DND-41 (cell line): ENCODE measurements around the gene PTGR2.
"Not testable (repeated sequence)": the region's sequence is repeated elsewhere in the genome, so short reads cannot be mapped to it uniquely, and the experiment has no call there.

Experiments
- ATAC-seq: fragments of 200-7000 bp; cut with Tn5 transposase; 3 replicates; pipeline ENCODE4 v1.9.1; 2021; ENCODE audit warnings: low read depth; ENCODE audit not compliant: insufficient read depth
- DNase-seq: peaks from one replicate; pipeline ENCODE4 v3.0.0-alpha.2; 2020
- H2AFZ ChIP-seq: 2 replicates; pipeline ENCODE4 v1.6.0; 2012; ENCODE audit warnings: low read depth, low read length
- H3K27ac ChIP-seq: 2 replicates; pipeline ENCODE4 v1.5.1; 2012; ENCODE audit warnings: low read length, inconsistent platforms
- H3K27me3 ChIP-seq: fragments of 200-600 bp; sonication (generic); 2 replicates; pipeline ENCODE4 v1.6.0; 2012; ENCODE audit warnings: low read length, mild to moderate bottlenecking, inconsistent platforms; ENCODE audit not compliant: insufficient read depth, poor library complexity
- H3K36me3 ChIP-seq: 2 replicates; pipeline ENCODE4 v1.5.1; 2012; ENCODE audit warnings: low read length, inconsistent platforms; ENCODE audit not compliant: insufficient read depth
- H3K4me1 ChIP-seq: 2 replicates; pipeline ENCODE4 v1.5.1; 2012; ENCODE audit warnings: mild to moderate bottlenecking, low read length; ENCODE audit not compliant: insufficient read depth
- H3K4me2 ChIP-seq: 2 replicates; pipeline ENCODE4 v1.6.0; 2012; ENCODE audit warnings: mild to moderate bottlenecking, moderate library complexity, low read length, inconsistent platforms; ENCODE audit not compliant: insufficient read depth
- H3K4me3 ChIP-seq, 2 experiments: fragments of 200-600 bp in 1 of 2; shearing (Covaris generic) in 1 of 2; 2 replicates each; pipeline ENCODE4 v1.5.1; 2012 to 2016; ENCODE audit warnings: inconsistent platforms in 2 of 2, low read length in 2 of 2, mild to moderate bottlenecking in 2 of 2, low read depth in 1 of 2, moderate library complexity in 1 of 2
- H3K79me2 ChIP-seq: 2 replicates; pipeline ENCODE4 v1.6.0; 2012; ENCODE audit warnings: low read length, inconsistent platforms; ENCODE audit not compliant: insufficient read depth
- H3K9ac ChIP-seq: 2 replicates; pipeline ENCODE4 v1.6.0; 2012; ENCODE audit warnings: low read depth, mild to moderate bottlenecking, inconsistent platforms, low read length, moderate library complexity
- H3K9me3 ChIP-seq: 2 replicates; pipeline ENCODE4 v1.5.1; 2012; ENCODE audit warnings: low read length, moderate library complexity, mild to moderate bottlenecking, inconsistent platforms; ENCODE audit not compliant: insufficient read depth, severe bottlenecking
- H4K20me1 ChIP-seq: 2 replicates; pipeline ENCODE4 v1.6.0; 2012; ENCODE audit warnings: low read length; ENCODE audit not compliant: insufficient read depth
- CTCF ChIP-seq: IDR thresholded peaks from 2 replicates; pipeline ENCODE4 v1.5.1; 2012; ENCODE audit warnings: borderline replicate concordance, low read length, moderate library complexity, mild to moderate bottlenecking; ENCODE audit not compliant: poor library complexity, severe bottlenecking; ENCODE audit errors: extremely low read depth
- EZH2 ChIP-seq: IDR thresholded peaks from 3 replicates; pipeline ENCODE4 v1.6.1; 2012; ENCODE audit warnings: borderline replicate concordance, low read depth, mild to moderate bottlenecking, moderate library complexity, low read length, inconsistent platforms; ENCODE audit not compliant: severe bottlenecking

PTGR2 gene

GRCh38 chr14:73865534-73866113 lies 14.0 kb downstream of the PTGR2 start:
- ATAC-seq (no peak), DNase-seq (no peak)
- H2AFZ ChIP-seq: no peak overlapping the region
- peaks cover 14% of the 10 kb centered on the region; the same call in 1 of the 2 replicates for H3K36me3 ChIP-seq
- H3K4me1 ChIP-seq: no peaks in the 10 kb centered on the region
- TF ChIP-seq EZH2 (no peak), CTCF (no peak)
- no peaks in the 10 kb centered on the region for H3K27me3 ChIP-seq
- no peak overlapping the region for H3K27ac ChIP-seq
- no peaks in the 10 kb centered on the region for H4K20me1 ChIP-seq
- no peak overlapping the region for H3K9ac ChIP-seq
- H3K4me3 ChIP-seq: no peak overlapping the region
- no peaks in the 10 kb centered on the region for H3K79me2 ChIP-seq
- no peak overlapping the region for H3K4me2 ChIP-seq
- no peaks in the 10 kb centered on the region for H3K9me3 ChIP-seq

- H3K79me2 ChIP-seq, H3K4me3 ChIP-seq, H3K9me3 ChIP-seq, H3K27ac ChIP-seq, H3K9ac ChIP-seq, ATAC-seq, H3K4me1 ChIP-seq, H3K4me2 ChIP-seq, H2AFZ ChIP-seq, DNase-seq, H3K27me3 ChIP-seq, H3K36me3 ChIP-seq, H4K20me1 ChIP-seq: not testable (repeated sequence)
These were observed 18.1 kb downstream of the PTGR2 start for GRCh38 chr14:73869754-73870153.

GRCh38 chr14:73870525-73871235 lies 19.0 kb downstream of the PTGR2 start:
- no peak overlapping the region for H3K4me3 ChIP-seq
- H3K36me3 ChIP-seq: no peaks in the 10 kb centered on the region
- ATAC-seq: no peak
- H3K27me3 ChIP-seq: no peaks in the 10 kb centered on the region
- no peaks in the 10 kb centered on the region for H3K79me2 ChIP-seq
- no peak for TF ChIP-seq EZH2
- TF ChIP-seq CTCF: no peak
- no peak overlapping the region for H3K27ac ChIP-seq
- DNase-seq: no peak
- H4K20me1 ChIP-seq: no peaks in the 10 kb centered on the region
- H3K9me3 ChIP-seq: no peaks in the 10 kb centered on the region
- no peak overlapping the region for H2AFZ ChIP-seq
- H3K4me1 ChIP-seq: no peaks in the 10 kb centered on the region
- no peak overlapping the region for H3K4me2 ChIP-seq
- no peak overlapping the region for H3K9ac ChIP-seq

- no peaks in the 10 kb centered on the region for H4K20me1 ChIP-seq
- no peak overlapping the region for H3K4me3 ChIP-seq
- H3K27ac ChIP-seq: no peak overlapping the region
- no peaks in the 10 kb centered on the region for H3K36me3 ChIP-seq
- DNase-seq (no peak), ATAC-seq (no peak)
- H3K4me1 ChIP-seq: no peaks in the 10 kb centered on the region
- no peaks in the 10 kb centered on the region for H3K79me2 ChIP-seq
- TF ChIP-seq EZH2: no peak
- TF ChIP-seq CTCF: no peak
- no peaks in the 10 kb centered on the region for H3K9me3 ChIP-seq
- no peak overlapping the region for H3K9ac ChIP-seq
- no peak overlapping the region for H3K4me2 ChIP-seq
- no peaks in the 10 kb centered on the region for H3K27me3 ChIP-seq
- H2AFZ ChIP-seq: no peak overlapping the region
These were observed 22.0 kb downstream of the PTGR2 start for GRCh38 chr14:73873660-73874059.
